NT2/D1 (cell line): Measurements from ENCODE around the gene LRRK1.

Source experiments
- SUZ12 ChIP-seq: IDR thresholded peaks from 2 replicates; pipeline ENCODE4 v1.6.1; 2011; ENCODE audit not compliant: insufficient read length, insufficient read depth; ENCODE audit errors: extremely low read depth
- YY1 ChIP-seq: IDR thresholded peaks from 2 replicates; pipeline ENCODE4 v1.6.1; 2011; ENCODE audit not compliant: insufficient read length, insufficient read depth
- ZNF274 ChIP-seq: IDR thresholded peaks from 2 replicates; pipeline ENCODE4 v1.6.1; 2011; ENCODE audit warnings: mild to moderate bottlenecking, low read depth, low read length

- TF ChIP-seq YY1 (no peak), SUZ12 (no peak), ZNF274 (no peak)
These were observed 78.3 kb downstream of the LRRK1 start for GRCh38 chr15:100997442-100997841.
